Measurements from ENCODE around the gene MACROD2. TPM values are rescaled to one million over a fixed set of nuclear protein-coding genes. Genes with fewer than 3 reads are reported as not detected.

MACROD2 gene
- total and polyA plus RNA-seq, 2 donors (not counting 1 experiment from before 2014, with no cell fraction given): 5.3 to 6.7 TPM

DNA sequence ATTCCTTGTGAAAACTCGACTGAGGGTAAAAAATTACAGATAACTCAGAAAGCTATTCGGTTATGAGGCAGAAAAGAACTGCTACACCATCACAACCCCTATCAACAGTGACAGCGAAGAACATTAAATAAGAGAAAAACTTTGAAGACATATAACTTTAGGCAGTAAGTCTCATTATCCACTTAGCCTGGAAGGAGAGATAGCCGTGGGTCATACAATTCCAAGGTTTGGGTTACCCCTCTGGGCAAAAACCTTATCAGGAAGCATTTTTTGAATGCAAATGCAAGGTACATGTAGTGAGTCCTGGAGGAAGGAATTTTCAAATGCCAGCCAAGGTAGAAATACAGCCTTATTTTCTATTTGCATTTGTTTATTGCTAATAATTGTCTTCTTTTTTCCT lies 212.3 kb downstream of the MACROD2 start:
- no peak overlapping the region for H3K4me3 Mint-ChIP-seq
- no peaks in the 10 kb centered on the region for H3K36me3 ChIP-seq (replicated peaks in 1 of 2; ENCODE audit: control extremely low read depth in 1 of 2, control insufficient read depth in 1 of 2, extremely low read depth in 1 of 2, insufficient read depth in 2 of 2, low read length in 1 of 2)

DNA sequence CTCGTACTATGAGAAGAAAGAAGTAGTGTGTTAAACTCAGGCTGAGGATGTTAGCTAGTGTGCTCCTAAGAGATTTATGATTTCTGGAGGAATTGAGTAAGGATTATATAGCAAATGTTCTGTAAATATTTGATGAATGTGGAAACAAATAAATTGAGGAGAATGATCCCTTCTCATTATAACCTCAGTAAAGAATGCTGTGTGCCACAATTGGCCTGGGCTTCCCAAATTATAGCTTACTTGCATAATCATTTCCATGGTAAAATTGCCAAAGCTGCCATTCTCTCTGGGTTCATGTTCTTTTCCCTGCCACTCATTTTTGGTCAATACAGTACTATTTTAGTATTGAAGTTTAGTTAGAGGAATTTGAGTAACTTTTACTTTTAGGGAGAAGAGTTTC lies 213.6 kb downstream of the MACROD2 start:
- ChIA-PET POLR2A (no interaction called here), CTCF (no interaction called here)
- Histone ChIP-seq H3K4me1 (ENCODE audit: control insufficient read depth in 2 of 2, insufficient read depth in 2 of 2, low read length in 2 of 2) (no peaks in the 10 kb centered on the region), H3K9me3 (ENCODE audit: control extremely low read depth in 1 of 3, control insufficient read depth in 2 of 3, insufficient read depth in 1 of 3, low read length in 2 of 3) (peaks cover 0 to 2% (median 0%) of the 10 kb centered on the region in 3 donors), H3K27ac (ENCODE audit: low read length in 2 of 2) (no peak overlapping the region), H3K4me3 (ENCODE audit: control extremely low read depth in 1 of 5, extremely low read depth in 1 of 5, insufficient read depth in 1 of 5, low read depth in 2 of 5, low read length in 4 of 5) (no peak overlapping the region), H4K20me1 (ENCODE audit: control insufficient read depth, insufficient read depth, low read length, poor library complexity, severe bottlenecking) (no peaks in the 10 kb centered on the region), H2AFZ (ENCODE audit: insufficient read depth, low read depth, low read length, poor library complexity, severe bottlenecking) (no peak overlapping the region), H3K36me3 (replicated peaks in 1 of 2; ENCODE audit: control extremely low read depth in 1 of 2, control insufficient read depth in 1 of 2, extremely low read depth in 1 of 2, insufficient read depth in 2 of 2, low read length in 1 of 2) (no peaks in the 10 kb centered on the region), H3K9ac (ENCODE audit: low read length) (no peak overlapping the region), H3K4me2 (replicated peaks; ENCODE audit: low read depth, low read length, poor library complexity, severe bottlenecking) (no peak overlapping the region), H3K79me2 (ENCODE audit: control insufficient read depth, insufficient read depth, low read length) (no peaks in the 10 kb centered on the region), H3K27me3 (replicated peaks in 1 of 4; ENCODE audit: control extremely low read depth in 1 of 4, control insufficient read depth in 3 of 4, insufficient read depth in 4 of 4, low read length in 3 of 4) (no peaks in the 10 kb centered on the region)
- Mint-ChIP-seq H3K27ac (no peak overlapping the region), H3K4me1 (no peaks in the 10 kb centered on the region), H3K27me3 (no peaks in the 10 kb centered on the region), H3K9me3 (ENCODE audit: insufficient read depth) (no peaks in the 10 kb centered on the region), H3K4me3 (no peak overlapping the region)
- ATAC-seq (ENCODE audit: low read depth) (no peak), DNase-seq (no peak)
- intact Hi-C loops (cut with micrococcal nuclease): no loop called here
- WGBS (ENCODE audit: insufficient coverage): 81% methylated on average over 1 of the region's 1 CpG
- TF ChIP-seq EZH2 (IDR thresholded peaks at IDR 0.05; ENCODE audit: borderline replicate concordance, insufficient read depth, low read depth, low read length, poor library complexity, severe bottlenecking) (no peak), CTCF (IDR thresholded peaks at IDR 0.05) (no peak)

More for the DNA sequence above, 212.3 kb downstream of the MACROD2 start:
- no peaks in the 10 kb centered on the region for H3K4me1 Mint-ChIP-seq
- TF ChIP-seq CTCF (IDR thresholded peaks at IDR 0.05) (no peak), EZH2 (IDR thresholded peaks at IDR 0.05; ENCODE audit: borderline replicate concordance, insufficient read depth, low read depth, low read length, poor library complexity, severe bottlenecking) (no peak)
- Histone ChIP-seq H3K27me3 (replicated peaks in 1 of 4; ENCODE audit: control extremely low read depth in 1 of 4, control insufficient read depth in 3 of 4, insufficient read depth in 4 of 4, low read length in 3 of 4) (no peaks in the 10 kb centered on the region), H3K9ac (ENCODE audit: low read length) (no peak overlapping the region), H3K4me1 (ENCODE audit: control insufficient read depth in 2 of 2, insufficient read depth in 2 of 2, low read length in 2 of 2) (no peaks in the 10 kb centered on the region), H3K4me3 (ENCODE audit: control extremely low read depth in 1 of 5, extremely low read depth in 1 of 5, insufficient read depth in 1 of 5, low read depth in 2 of 5, low read length in 4 of 5) (no peak overlapping the region), H2AFZ (ENCODE audit: insufficient read depth, low read depth, low read length, poor library complexity, severe bottlenecking) (no peak overlapping the region), H3K79me2 (ENCODE audit: control insufficient read depth, insufficient read depth, low read length) (no peaks in the 10 kb centered on the region), H3K4me2 (replicated peaks; ENCODE audit: low read depth, low read length, poor library complexity, severe bottlenecking) (no peak overlapping the region), H3K9me3 (ENCODE audit: control extremely low read depth in 1 of 3, control insufficient read depth in 2 of 3, insufficient read depth in 1 of 3, low read length in 2 of 3) (peaks cover 0 to 7% (median 0%) of the 10 kb centered on the region in 3 donors), H4K20me1 (ENCODE audit: control insufficient read depth, insufficient read depth, low read length, poor library complexity, severe bottlenecking) (no peaks in the 10 kb centered on the region), H3K27ac (ENCODE audit: low read length in 2 of 2) (no peak overlapping the region)
- ATAC-seq (ENCODE audit: low read depth) (no peak), DNase-seq (no peak)
- no CpG with 5 or more reads among the region's 4 CpGs for WGBS (ENCODE audit: insufficient coverage)
- ChIA-PET CTCF (no interaction called here), POLR2A (no interaction called here)
- no peaks in the 10 kb centered on the region for H3K9me3 Mint-ChIP-seq (ENCODE audit: insufficient read depth)
- H3K27ac Mint-ChIP-seq: no peak overlapping the region
- intact Hi-C loops (cut with micrococcal nuclease): no loop called here
- H3K27me3 Mint-ChIP-seq: no peaks in the 10 kb centered on the region
